OCI-LY3 (cell line): Measurements from ENCODE around the gene TMEFF2.

Experiments used
- EZH2phosphoT487 ChIP-seq: fragments of 200-600 bp; shearing (Covaris generic); IDR thresholded peaks from 2 replicates; pipeline ENCODE4 v1.6.1; 2018; ENCODE audit warnings: antibody characterized with exemption, mixed run types, low read depth
- TF ChIP-seq, protein P1 (sequence below): fragments of 200-600, 300-600 bp; sonication (generic); IDR thresholded peaks from 2 replicates; pipeline ENCODE4 v1.5.1; 2014; ENCODE audit warnings: antibody characterized with exemption, low read length, low read depth

- TF ChIP-seq, protein P1, sequence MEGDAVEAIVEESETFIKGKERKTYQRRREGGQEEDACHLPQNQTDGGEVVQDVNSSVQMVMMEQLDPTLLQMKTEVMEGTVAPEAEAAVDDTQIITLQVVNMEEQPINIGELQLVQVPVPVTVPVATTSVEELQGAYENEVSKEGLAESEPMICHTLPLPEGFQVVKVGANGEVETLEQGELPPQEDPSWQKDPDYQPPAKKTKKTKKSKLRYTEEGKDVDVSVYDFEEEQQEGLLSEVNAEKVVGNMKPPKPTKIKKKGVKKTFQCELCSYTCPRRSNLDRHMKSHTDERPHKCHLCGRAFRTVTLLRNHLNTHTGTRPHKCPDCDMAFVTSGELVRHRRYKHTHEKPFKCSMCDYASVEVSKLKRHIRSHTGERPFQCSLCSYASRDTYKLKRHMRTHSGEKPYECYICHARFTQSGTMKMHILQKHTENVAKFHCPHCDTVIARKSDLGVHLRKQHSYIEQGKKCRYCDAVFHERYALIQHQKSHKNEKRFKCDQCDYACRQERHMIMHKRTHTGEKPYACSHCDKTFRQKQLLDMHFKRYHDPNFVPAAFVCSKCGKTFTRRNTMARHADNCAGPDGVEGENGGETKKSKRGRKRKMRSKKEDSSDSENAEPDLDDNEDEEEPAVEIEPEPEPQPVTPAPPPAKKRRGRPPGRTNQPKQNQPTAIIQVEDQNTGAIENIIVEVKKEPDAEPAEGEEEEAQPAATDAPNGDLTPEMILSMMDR: no peak
- no peak for TF ChIP-seq EZH2phosphoT487
Observed at GRCh38 chr2:191913796-191914195, 280.9 kb downstream of the TMEFF2 start.
